SK-N-SH (cell line): ENCODE measurements around the gene BSG. TPM values are rescaled to one million over a fixed set of nuclear protein-coding genes. Genes with fewer than 3 reads are reported as not detected.

Experiments used
- CTCF ChIA-PET: fragments of 300-600, 350-600 bp; formaldehyde crosslinking; extraction: SDS; loops from one replicate; lab custom pipeline; 2021; lab: Yijun Ruan, JAX
- POLR2A ChIA-PET: fragments of 350-600 bp; sonication (Branson Sonifier 250); formaldehyde crosslinking; extraction: SDS; loops from one replicate; lab custom pipeline; 2020; ENCODE audit warnings: antibody characterized with exemption, inconsistent platforms; lab: Yijun Ruan, JAX
- DNase-seq: peaks from one replicate; pipeline ENCODE4 v3.0.0; 2012
- H2AFZ ChIP-seq: fragments of 200-600 bp; sonication (generic); 2 replicates; pipeline ENCODE4 v1.8.1; 2016; ENCODE audit warnings: antibody characterized with exemption, mild to moderate bottlenecking, low read depth
- H3F3A ChIP-seq: fragments of 200-600 bp; sonication (generic); replicated peaks from 2 replicates; pipeline ENCODE3; 2016; ENCODE audit warnings: antibody characterized with exemption, mild to moderate bottlenecking; ENCODE audit not compliant: insufficient read depth
- H3K27ac ChIP-seq, 2 experiments: fragments of 200-500 bp in 1 of 2; fragments of 200-600 bp in 1 of 2; sonication (Bioruptor generic) in 1 of 2; sonication (generic), shearing (Covaris generic) in 1 of 2; 2 replicates each; pipeline versions ENCODE4 v1.5.1 to v1.6.1; 2014 to 2016; ENCODE audit warnings: low read depth in 2 of 2, inconsistent platforms in 1 of 2, low read length in 1 of 2, mild to moderate bottlenecking in 1 of 2, mixed read lengths in 1 of 2
- H3K27me3 ChIP-seq: fragments of 200-600 bp; sonication (generic), shearing (Covaris generic); 2 replicates; pipeline ENCODE4 v1.6.1; 2016; ENCODE audit warnings: mixed run types; ENCODE audit not compliant: insufficient read depth
- H3K36me3 ChIP-seq, 2 experiments: fragments of 200-500 bp in 1 of 2; fragments of 200-600 bp in 1 of 2; sonication (Bioruptor generic) in 1 of 2; sonication (generic) in 1 of 2; replicated peaks in 1 of 2; 2 replicates each; pipeline versions ENCODE3 to v1.5.1; 2014 to 2016; ENCODE audit warnings: low read length in 1 of 2, mild to moderate bottlenecking in 1 of 2; ENCODE audit not compliant: insufficient read depth in 2 of 2, control insufficient read depth in 1 of 2
- H3K4me1 ChIP-seq, 2 experiments: fragments of 200-500 bp in 1 of 2; fragments of 200-600 bp in 1 of 2; sonication (Bioruptor generic) in 1 of 2; sonication (generic), shearing (Covaris generic) in 1 of 2; 2 replicates each; pipeline versions ENCODE4 v1.5.1 to v1.6.1; 2014 to 2016; ENCODE audit warnings: low read depth in 1 of 2, low read length in 1 of 2, mixed run types in 1 of 2; ENCODE audit not compliant: insufficient read depth in 2 of 2, control insufficient read depth in 1 of 2
- H3K4me2 ChIP-seq: fragments of 200-600 bp; sonication (generic), shearing (Covaris generic); 2 replicates; pipeline ENCODE4 v1.6.1; 2017; ENCODE audit warnings: mixed run types
- H3K4me3 ChIP-seq, 2 experiments: fragments of 200-500 bp in 1 of 2; fragments of 200-600 bp in 1 of 2; sonication (Bioruptor generic) in 1 of 2; sonication (generic), shearing (Covaris generic) in 1 of 2; 2 replicates each; pipeline versions ENCODE4 v1.5.1 to v1.8.1; 2014 to 2016; ENCODE audit warnings: low read depth in 2 of 2, inconsistent platforms in 1 of 2, low read length in 1 of 2, mild to moderate bottlenecking in 1 of 2, mixed read lengths in 1 of 2, moderate library complexity in 1 of 2
- H3K79me2 ChIP-seq: fragments of 200-600 bp; sonication (generic); 2 replicates; pipeline ENCODE4 v1.8.1; 2017; ENCODE audit warnings: mild to moderate bottlenecking; ENCODE audit not compliant: insufficient read depth
- H3K9ac ChIP-seq: fragments of 200-600 bp; sonication (generic); 2 replicates; pipeline ENCODE4 v1.6.1; 2017; ENCODE audit warnings: mixed run types
- H3K9me2 ChIP-seq: fragments of 200-600 bp; sonication (generic); 2 replicates; pipeline ENCODE4 v1.6.1; 2017; ENCODE audit warnings: mixed run types
- H3K9me3 ChIP-seq: fragments of 200-600 bp; sonication (generic); 2 replicates; pipeline ENCODE4 v1.6.1; 2017; ENCODE audit warnings: mixed run types, mild to moderate bottlenecking, moderate library complexity
- H4K20me1 ChIP-seq: fragments of 200-600 bp; sonication (generic); 2 replicates; pipeline ENCODE4 v1.6.1; 2017; ENCODE audit warnings: mild to moderate bottlenecking, mixed run types; ENCODE audit not compliant: insufficient read depth
- CHD2 ChIP-seq: fragments of 150-350 bp; IDR thresholded peaks from 2 replicates; pipeline ENCODE4 v1.6.1; 2018; ENCODE audit warnings: low read length; ENCODE audit not compliant: partially characterized antibody
- EZH2phosphoT487 ChIP-seq: fragments of 200-600 bp; sonication (generic); IDR thresholded peaks from 2 replicates; pipeline ENCODE4 v1.6.1; 2017; ENCODE audit warnings: low read depth, mixed run types, mild to moderate bottlenecking, antibody characterized with exemption, moderate library complexity, borderline replicate concordance
- GABPA ChIP-seq: IDR thresholded peaks from 2 replicates; pipeline ENCODE4 v1.4.0; 2012; ENCODE audit warnings: low read depth, mild to moderate bottlenecking
- GATA2 ChIP-seq: sonication (generic); formaldehyde crosslinking; IDR thresholded peaks from 2 replicates; pipeline ENCODE4 v1.5.0; 2020; ENCODE audit warnings: mild to moderate bottlenecking, missing genetic modification reagents
- IRF3 ChIP-seq: fragments of 150-350 bp; IDR thresholded peaks from 2 replicates; pipeline ENCODE4 v1.6.1; 2016; ENCODE audit warnings: mild to moderate bottlenecking, low read depth, low read length
- JUND ChIP-seq: IDR thresholded peaks from 2 replicates; pipeline ENCODE4 v1.4.0; 2012
- MAX ChIP-seq: IDR thresholded peaks from 2 replicates; pipeline ENCODE4 v1.4.0; 2012; ENCODE audit warnings: low read depth
- MEF2A ChIP-seq: IDR thresholded peaks from 2 replicates; pipeline ENCODE4 v1.4.0; 2012; ENCODE audit warnings: low read depth, borderline replicate concordance
- MXI1 ChIP-seq: IDR thresholded peaks from 2 replicates; pipeline ENCODE4 v1.6.1; 2012; ENCODE audit warnings: mild to moderate bottlenecking, low read depth, low read length, improper control_type of control experiment
- RFX5 ChIP-seq: IDR thresholded peaks from 2 replicates; pipeline ENCODE4 v1.6.1; 2012; ENCODE audit warnings: mild to moderate bottlenecking, improper control_type of control experiment, low read length
- TAF1 ChIP-seq: IDR thresholded peaks from 2 replicates; pipeline ENCODE4 v1.6.1; 2012; ENCODE audit warnings: low read depth, mild to moderate bottlenecking, low read length, moderate library complexity, borderline replicate concordance
- YY1 ChIP-seq: IDR thresholded peaks from 2 replicates; pipeline ENCODE4 v1.4.0; 2012; ENCODE audit warnings: low read depth, mild to moderate bottlenecking
- WGBS: methylation state at CpG from one replicate; pipeline ENCODE4 v1.1.6; 2017; ENCODE audit warnings: low lambda C conversion rate; 5-methylcytosine and 5-hydroxymethylcytosine counted together
- polyA plus RNA-seq, 3 experiments: library from polyadenylated mRNA; depleted of rRNA; stranded (reverse); fragments of >200 nt; gene quantifications; 2 replicates each; pipeline ENCODE4 v1.2.3, GENCODE V29; 2012

BSG gene
- polyA plus RNA-seq, 1 of the 3 experiments (the other 2 are of a cell fraction): 835 TPM

GRCh38 chr19:533364-534058 is 38.9 kb upstream of the BSG start:
- H3K79me2 ChIP-seq: peaks cover 48% of the 10 kb centered on the region
- POLR2A ChIA-PET: no interaction called here

GRCh38 chr19:534088-534487 is 38.3 kb upstream of the BSG start:
- H2AFZ ChIP-seq: no peak overlapping the region
- peaks cover 39% of the 10 kb centered on the region for H4K20me1 ChIP-seq
- no peaks in the 10 kb centered on the region for H3K27me3 ChIP-seq
- no peaks in the 10 kb centered on the region for H3K9me2 ChIP-seq
- H3K27ac ChIP-seq: peak overlapping the region in 1 of 2 experiments; percentile 76; a peak in 2 of 4 replicates
- CTCF ChIA-PET: interaction anchor here (0.8 to 1.0 kb wide), 2 partner anchors 10 to 38 kb away, joined by 3 to 4 read pairs; no protein-coding TSS in a partner anchor
- H3K9ac ChIP-seq: peak overlapping the region; percentile 87
- peaks cover 11 to 19% of the 10 kb centered on the region in 2 experiments; a peak in 2 of 4 replicates for H3K4me1 ChIP-seq
- H3K36me3 ChIP-seq: peaks cover 0 to 27% of the 10 kb centered on the region in 2 experiments
- H3K9me3 ChIP-seq: no peaks in the 10 kb centered on the region
- no peaks in the 10 kb centered on the region for H3F3A ChIP-seq
- peak overlapping the region in 1 of 2 experiments; percentile 94; a peak in 1 of 4 replicates for H3K4me3 ChIP-seq
- H3K79me2 ChIP-seq: peaks cover 50% of the 10 kb centered on the region
- DNase-seq: no peak
- 100% methylated on average over 2 of the region's 14 CpGs for WGBS
- TF ChIP-seq MEF2A (no peak), RFX5 (no peak), MXI1 (no peak), JUND (no peak), GATA2 (CRISPR knock-in tag) (no peak), YY1 (no peak), MAX (no peak)
- TF ChIP-seq, all 33 proteins: peak for 0
- H3K4me2 ChIP-seq: peak overlapping the region; percentile 99
- POLR2A ChIA-PET: no interaction called here

More at GRCh38 chr19:533364-534058, 38.9 kb upstream of the BSG start:
- DNase-seq: no peak
- Histone ChIP-seq H3K4me1 (peaks cover 11 to 19% of the 10 kb centered on the region in 2 experiments; a peak in 2 of 4 replicates), H3K9me3 (no peaks in the 10 kb centered on the region), H3K27me3 (no peaks in the 10 kb centered on the region), H3K27ac (peak overlapping the region; percentile 76 to 81), H3K9ac (peak overlapping the region; percentile 87), H3K4me2 (peak overlapping the region; percentile 99), H4K20me1 (peaks cover 39% of the 10 kb centered on the region), H3K9me2 (no peaks in the 10 kb centered on the region), H3F3A (no peaks in the 10 kb centered on the region), H3K4me3 (peak overlapping the region; percentile 75 to 94), H2AFZ (no peak overlapping the region), H3K36me3 (peaks cover 0 to 22% of the 10 kb centered on the region in 2 experiments)
- 39% methylated on average over 10 of the region's 25 CpGs for WGBS
- TF ChIP-seq MAX: no peak
- TF ChIP-seq TAF1: no peak
- no peak for TF ChIP-seq GATA2 (CRISPR knock-in tag)
- no peak for TF ChIP-seq EZH2phosphoT487
- no peak for TF ChIP-seq GABPA
- TF ChIP-seq IRF3: no peak
- TF ChIP-seq YY1: no peak
- no peak for TF ChIP-seq CHD2
- CTCF ChIA-PET: interaction anchor here (0.8 to 6.2 kb wide), 11 partner anchors 9 to 71 kb away, joined by 3 to 56 read pairs (median 4); partner anchors contain the start of gene TPGS1
